NOMO-1 treated with DMSO at 0.1 percent for 48 hours (cell line): ENCODE measurements around the gene PGBD5.

Source experiments
- DNase-seq: peaks from one replicate; lab custom pipeline; 2025; ENCODE audit not compliant: unreplicated experiment; lab: John Stamatoyannopoulos, UW

The PGBD5 gene

GRCh38 chr1:230377851-230378250 is 48.3 kb downstream of the PGBD5 start:
- DNase-seq: no peak

- DNase-seq: no peak
Measured at GRCh38 chr1:230377324-230377723, 48.8 kb downstream of the PGBD5 start.

- no peak for DNase-seq
Measured at GRCh38 chr1:230376296-230376695, 49.8 kb downstream of the PGBD5 start.

DNA sequence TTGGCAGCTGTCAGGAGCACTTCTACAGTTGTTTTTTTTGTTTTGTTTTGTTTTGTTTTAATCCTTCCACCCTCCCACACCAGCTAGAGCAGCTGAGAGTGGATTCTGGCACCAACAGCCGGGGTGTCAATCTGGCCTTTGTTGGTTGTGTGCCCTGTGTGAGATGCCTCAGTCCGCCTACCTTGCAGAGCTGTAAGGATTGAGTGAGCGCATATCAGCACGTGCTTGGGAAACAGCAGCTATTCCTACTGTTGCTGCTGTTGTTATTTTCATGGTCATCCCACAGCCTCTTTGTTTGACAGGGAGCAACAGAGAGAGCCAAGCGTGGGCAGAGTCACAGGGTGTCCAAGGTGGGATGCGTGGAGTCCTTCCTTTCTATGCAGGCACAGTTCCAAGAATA is 50.4 kb downstream of the PGBD5 start:
- no peak for DNase-seq

- DNase-seq: no peak
Measured at GRCh38 chr1:230375147-230375546, 51.0 kb downstream of the PGBD5 start.

GRCh38 chr1:230371923-230372703 is 54.0 kb downstream of the PGBD5 start:
- no peak for DNase-seq

DNA sequence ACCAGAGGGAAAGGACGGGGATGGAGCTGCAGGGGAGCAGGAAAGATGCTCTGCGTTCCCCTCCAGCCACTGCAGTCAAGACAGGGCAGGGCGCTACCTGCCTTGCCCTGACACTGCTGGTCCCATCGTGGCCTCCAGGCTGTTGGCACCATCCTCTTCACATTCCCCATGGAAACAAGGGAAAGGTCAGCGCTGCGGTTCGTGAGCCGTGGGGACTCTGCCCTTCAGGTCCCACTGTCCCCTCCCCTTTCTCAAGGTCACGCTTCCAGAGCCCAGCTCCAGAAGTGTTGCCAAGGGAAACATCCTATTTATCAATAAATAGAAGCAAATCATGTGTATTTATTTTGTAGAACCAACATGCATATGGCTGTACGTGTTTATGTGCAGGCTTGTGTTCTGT is 56.0 kb downstream of the PGBD5 start:
- no peak for DNase-seq

DNA sequence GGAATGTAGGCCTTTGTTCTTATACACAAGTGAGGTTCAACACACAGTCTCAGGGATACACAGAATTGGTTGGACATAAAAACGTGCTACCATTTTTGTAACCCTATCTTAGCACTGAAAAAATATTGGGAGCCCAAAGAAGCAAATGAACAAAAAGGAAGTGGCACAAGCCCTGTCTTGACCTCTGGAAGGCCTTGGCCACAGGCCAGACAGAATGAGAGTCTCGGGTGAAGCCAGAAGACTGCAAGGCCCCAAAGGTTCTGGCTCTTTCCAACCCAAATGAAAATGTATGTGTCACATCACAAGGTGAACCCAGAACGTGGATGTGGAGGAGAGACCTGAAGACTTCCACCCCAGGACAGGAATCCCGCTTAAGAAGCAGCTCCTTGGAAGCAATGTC is 57.3 kb downstream of the PGBD5 start:
- DNase-seq: no peak

DNA sequence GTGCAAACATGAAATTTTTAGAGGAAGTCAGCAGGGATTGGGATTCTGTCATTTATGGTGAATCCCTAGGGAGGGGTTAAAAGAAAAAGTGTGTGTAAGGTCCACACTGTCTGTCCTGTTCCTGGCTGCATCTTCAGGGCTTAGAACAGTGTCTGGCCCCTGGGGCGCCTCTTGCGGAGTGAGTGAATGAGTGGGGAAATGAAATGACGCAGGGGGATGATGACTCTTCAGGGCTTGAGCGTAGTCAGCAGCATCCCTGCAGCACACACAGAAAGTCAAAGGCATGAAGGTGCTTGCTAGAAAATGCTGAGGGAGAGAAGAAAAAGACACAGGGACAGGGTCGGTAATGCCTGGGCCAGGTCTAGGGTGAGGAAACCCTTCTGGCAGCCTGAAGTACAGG is 57.8 kb downstream of the PGBD5 start:
- DNase-seq: no peak

- no peak for DNase-seq
Measured at GRCh38 chr1:230366504-230366915, 59.6 kb downstream of the PGBD5 start.

DNA sequence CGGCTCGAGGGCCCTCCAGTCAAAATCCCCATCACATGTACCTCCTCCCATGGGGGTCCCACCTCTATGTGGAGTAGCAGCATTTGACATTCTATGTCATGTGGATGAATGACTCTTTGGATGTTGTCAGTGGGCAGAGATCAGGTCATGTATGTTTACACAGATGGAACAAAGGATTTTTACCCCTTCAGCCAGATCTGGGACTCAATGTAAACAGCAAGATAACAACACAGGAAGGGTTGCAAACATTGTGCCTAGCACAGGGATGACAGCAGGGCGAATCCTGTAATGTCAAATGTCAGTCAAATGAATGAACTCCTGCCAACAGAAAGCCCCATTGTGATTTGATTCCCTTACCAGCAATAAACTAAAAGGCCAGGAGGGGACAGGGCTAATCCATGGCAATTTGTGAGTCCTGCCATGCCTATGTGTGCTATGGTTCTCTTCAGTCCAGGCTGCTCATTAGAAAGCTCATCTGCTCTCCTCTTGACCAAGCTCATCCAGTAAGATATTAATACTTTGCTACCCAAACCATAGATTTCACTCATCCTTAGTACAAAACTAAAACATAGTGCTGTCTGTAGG is 60.3 kb downstream of the PGBD5 start:
- DNase-seq: no peak

GRCh38 chr1:230362949-230363348 is 63.2 kb downstream of the PGBD5 start:
- DNase-seq: no peak

GRCh38 chr1:230361941-230362340 is 64.2 kb downstream of the PGBD5 start:
- no peak for DNase-seq

DNA sequence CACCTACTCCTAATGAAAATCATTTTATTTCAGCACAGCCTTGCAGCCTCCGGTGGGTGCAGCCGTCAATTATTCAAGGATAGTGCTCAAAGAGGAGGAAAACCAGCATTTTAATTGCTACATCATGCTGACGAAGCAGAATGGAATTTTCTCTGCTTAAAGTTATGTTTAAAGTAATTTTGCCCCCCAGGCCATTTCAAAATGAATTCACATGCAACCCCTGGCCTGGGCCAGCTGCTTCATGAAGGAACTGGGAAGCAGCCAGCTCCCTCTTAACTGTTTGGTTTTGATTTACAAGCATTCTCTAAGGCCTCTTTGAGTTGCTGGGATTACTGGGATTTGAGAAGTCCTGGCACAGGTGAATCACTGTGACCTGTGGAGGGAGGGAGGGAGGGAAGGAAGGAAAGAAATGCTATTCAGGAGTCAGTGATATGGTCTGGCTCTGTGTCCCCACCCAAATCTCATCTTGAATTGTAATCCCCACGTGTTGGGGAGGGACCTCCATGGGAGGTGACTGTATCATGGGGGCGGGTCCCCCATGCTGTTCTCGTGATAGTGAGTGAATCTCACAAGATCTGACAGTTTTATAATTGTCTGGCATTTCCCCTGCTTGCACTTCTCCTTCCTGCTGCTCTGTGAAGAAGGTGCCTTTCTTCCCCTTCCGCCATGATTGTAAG is 66.0 kb downstream of the PGBD5 start:
- no peak for DNase-seq

GRCh38 chr1:230356869-230357794 is 69.0 kb downstream of the PGBD5 start:
- DNase-seq: no peak

GRCh38 chr1:230356190-230356589 is 69.9 kb downstream of the PGBD5 start:
- DNase-seq: no peak

DNA sequence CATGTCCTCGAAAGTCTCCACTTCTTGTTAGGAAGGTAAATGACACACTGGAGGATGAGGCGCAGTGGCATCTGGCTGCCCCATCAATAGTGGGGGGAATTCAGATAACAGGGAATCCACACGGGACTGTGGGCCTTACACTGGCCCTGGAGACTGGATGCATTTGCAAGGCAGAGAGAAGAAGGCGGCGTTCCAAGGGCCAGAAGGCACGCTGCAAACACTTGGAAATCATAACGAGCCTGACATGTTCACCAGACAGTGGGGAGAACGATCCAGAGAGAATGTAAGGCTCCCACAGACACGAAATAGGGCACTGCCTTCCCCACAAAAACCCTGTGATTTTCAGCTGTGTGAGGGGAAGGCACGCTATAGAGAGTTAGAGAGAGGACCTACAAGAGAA is 70.5 kb downstream of the PGBD5 start:
- DNase-seq: no peak

DNA sequence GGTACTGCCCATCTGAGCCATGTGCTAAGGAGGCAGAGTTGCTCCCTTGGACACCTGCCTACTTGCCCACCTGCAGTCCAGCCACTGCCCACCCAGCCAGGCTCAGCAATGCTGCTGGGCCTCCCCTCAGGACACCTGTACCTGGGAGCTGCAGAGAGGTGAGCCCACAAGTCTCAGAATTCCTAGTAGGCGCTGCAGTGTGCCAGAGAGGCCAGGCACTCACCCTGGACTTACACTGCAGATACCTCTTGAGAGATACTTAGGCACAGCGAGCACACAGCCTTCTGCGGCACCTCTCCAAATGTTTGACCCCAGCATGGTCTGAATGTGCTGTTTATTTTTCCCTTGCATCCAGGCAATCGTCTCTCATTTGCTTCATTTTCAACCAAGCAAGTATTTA is 71.0 kb downstream of the PGBD5 start:
- DNase-seq: no peak

DNA sequence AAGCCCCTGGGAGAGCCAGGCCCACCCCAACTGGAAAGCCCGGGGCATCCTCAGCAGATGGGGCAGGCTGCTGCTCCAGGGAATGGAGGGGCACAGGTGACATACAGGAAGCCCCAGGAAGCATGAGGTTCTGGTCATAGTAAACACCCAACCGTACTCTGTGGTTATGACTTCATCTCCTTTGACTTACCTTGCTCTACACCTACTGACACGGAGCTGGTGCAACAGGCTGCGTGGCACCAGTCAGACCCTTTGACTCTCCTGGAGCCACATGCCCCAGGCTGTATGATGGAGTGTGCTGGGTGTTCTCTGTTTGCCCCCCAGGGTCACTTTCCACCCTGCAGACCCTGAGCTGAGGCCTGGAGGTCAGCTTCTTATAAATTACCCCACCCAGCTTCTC is 72.1 kb downstream of the PGBD5 start:
- DNase-seq: no peak

- DNase-seq: no peak
Measured at GRCh38 chr1:230352537-230352936, 73.6 kb downstream of the PGBD5 start.

DNA sequence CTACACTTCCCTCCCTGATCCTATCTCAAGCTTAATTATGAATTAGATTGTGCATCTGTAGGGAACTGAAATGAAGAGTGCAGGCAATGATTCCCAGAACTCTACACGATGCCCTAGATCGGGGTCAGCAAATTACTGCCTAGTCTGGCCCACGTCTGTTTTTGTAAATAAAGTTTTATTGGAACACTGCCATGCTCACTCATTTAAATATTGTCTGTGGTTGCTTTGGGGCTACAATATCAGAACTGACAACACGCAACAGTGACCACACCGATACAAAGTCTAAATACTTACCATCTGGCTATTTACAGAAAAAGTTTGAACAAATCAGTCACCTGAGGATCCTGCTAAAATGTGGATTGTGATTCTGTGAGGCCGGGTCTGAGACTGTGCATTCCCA is 74.1 kb downstream of the PGBD5 start:
- no peak for DNase-seq
